GM19468 (cell line): ENCODE results near the gene GALNT13.
A peak's percentile ranks its signal among the peaks of the same experiment; 100 is the strongest.

Source experiments
- ATAC-seq: cut with Tn5 transposase; IDR thresholded peaks from one replicate; pipeline ENCODE4 v1.9.1; 2021; ENCODE audit warnings: mild to moderate bottlenecking, moderate library complexity, moderate number of reproducible peaks; ENCODE audit not compliant: unreplicated experiment; ENCODE audit errors: extremely low read depth

GALNT13 gene

DNA sequence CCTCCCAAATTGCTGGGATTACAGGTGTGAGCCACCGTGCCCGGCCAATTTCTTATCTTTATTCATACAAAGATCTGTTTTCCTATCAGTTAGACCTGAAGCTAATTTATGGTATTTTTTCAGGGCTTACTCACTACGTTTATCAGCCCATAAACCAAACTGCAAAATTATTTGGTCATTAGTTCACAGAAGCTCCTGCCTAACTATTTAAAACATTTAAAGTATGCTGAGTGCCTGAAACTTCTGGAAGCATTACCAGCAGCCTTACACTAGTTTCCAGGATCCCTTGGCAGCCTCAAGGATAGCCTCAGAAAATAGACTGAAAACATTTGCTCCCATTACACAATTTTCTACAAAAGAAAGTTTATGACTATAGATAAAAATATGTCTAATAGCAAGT lies 68.8 kb downstream of the GALNT13 start:
- ATAC-seq, result no peak

DNA sequence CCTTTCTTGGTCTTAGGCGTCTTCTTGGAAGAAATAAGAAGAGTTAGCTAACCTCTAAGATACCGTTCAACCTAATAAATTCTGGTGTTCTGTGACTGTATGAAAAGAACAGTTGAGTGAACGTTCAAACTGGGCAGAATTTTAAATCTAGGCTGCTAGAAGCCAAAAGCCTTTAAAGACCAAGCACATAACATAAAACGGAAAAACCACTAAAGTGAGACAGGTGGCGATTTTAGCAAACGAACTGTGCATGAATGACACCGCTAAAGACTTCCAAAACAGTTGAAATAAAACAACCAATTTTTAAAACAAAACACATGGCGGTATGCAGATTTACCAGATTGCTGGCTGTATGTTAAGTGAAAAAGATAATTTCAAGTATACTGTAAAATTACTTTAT lies 73.1 kb downstream of the GALNT13 start:
- no peak for ATAC-seq

DNA sequence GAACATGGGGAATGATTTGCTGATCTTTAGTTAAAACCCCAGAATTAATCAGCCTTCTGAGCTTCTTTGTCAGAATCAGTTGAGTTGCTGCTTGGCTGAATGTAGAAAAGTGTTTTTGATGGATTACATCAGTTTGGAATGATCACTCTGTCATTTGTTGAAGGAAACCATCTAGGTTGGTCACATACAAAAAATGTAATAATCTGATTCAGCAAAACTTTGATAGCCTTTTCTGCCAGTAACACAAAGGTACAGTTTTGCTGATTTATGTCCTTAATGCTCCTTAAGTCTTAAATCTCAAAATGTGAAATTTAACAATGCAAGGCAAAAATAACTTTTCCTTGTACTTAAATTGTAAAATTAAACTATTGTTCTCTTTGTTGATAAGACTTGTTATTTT lies 74.3 kb downstream of the GALNT13 start:
- ATAC-seq, result no peak

GRCh38 chr2:153953761-153954160 lies 82.0 kb downstream of the GALNT13 start:
- ATAC-seq, result no peak

DNA sequence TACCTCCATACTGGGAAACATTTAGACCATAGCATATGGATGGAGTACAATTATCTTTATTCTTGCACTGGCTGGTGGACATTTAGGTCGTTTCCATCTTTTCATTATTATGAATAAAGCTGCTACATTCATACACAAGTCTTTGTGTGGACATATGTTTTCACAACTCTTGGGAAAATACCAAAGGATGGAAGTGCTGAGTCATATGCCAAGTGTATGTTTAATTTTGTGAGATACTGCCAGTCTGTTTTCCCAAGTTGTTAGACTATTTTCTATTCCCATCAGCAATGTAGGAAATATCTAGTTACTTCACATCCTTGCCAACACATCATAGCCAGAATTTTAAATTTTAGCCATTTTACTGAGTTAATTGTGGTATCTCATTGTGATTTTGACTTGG lies 91.5 kb downstream of the GALNT13 start:
- ATAC-seq, result no peak

DNA sequence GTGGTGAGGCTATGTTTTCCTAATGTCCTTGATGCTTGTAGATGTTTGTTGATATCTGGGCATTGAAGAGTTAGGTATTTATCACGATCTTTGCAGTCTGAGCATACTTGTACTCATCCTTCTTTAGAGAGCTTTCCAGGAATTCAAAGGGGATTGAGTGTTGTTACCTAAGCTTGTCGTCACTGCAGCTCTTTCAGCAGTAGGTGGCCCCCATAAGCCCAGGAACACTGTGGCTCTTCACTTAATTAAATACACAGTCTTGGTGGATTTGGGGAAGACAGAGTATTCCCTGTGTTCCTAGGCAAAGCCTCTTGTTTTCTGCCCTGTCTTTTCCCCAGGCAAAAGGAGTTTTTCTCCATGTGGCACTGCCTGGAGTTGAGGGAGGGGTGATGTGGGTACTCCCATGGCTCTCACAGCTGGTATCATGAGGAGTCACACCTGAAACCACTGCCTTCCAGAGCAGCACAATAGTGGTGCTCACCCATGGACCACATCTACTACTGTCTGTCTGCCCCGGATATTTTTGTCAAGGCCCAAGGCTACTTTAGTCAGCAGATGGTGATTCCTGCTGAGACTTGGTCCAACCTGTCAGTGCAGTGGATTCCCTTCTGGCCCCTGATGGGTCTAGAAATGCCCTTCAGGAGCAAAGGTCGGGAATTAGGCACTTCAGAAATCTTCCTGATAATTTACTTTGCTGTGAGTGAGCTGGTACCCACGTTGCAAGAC lies 95.7 kb downstream of the GALNT13 start:
- ATAC-seq, result no peak

- no peak for ATAC-seq
Measured at GRCh38 chr2:153971250-153971649, 99.5 kb downstream of the GALNT13 start.

DNA sequence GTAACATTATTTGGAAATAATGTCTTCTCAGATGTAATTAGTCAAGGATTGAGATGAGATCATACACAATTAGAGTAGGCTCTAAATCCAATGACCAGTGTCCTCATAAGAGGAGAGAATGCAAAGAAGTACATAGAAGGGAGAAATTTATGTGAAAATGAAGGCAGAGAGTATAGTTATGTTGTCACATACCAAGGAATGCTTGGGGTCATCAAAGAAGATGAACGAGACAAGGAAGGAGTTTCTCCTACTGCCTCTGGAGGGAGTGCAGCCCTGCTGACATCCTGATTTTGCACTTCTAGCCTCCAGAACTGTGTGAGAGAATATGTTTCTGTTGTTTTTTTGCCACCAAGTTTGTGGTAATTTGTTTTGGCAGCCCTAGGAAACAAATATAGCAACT lies 100.1 kb downstream of the GALNT13 start:
- ATAC-seq, result no peak

- no peak for ATAC-seq
Measured at GRCh38 chr2:153972412-153972811, 100.7 kb downstream of the GALNT13 start.

- no peak for ATAC-seq
Measured at GRCh38 chr2:153986488-153987229, 114.9 kb downstream of the GALNT13 start.

DNA sequence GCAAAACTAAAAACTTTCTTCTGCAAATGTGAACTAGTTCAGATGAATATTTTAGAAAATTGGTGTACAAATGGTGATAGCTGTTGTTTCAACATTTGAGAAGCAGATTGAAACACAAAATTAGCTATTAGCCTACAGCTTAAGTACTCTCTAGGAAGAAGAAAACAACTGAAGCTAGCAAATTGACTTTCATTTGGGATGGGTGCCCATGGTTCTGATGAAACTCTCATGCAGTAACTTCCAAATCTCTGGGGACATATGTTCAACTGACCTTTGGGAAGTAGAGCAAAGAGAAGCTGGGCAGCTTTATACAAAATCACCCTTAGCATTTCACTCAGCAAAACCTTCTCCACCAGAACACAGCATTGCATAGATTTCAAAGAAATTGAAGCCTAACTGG lies 119.0 kb downstream of the GALNT13 start:
- no peak for ATAC-seq

DNA sequence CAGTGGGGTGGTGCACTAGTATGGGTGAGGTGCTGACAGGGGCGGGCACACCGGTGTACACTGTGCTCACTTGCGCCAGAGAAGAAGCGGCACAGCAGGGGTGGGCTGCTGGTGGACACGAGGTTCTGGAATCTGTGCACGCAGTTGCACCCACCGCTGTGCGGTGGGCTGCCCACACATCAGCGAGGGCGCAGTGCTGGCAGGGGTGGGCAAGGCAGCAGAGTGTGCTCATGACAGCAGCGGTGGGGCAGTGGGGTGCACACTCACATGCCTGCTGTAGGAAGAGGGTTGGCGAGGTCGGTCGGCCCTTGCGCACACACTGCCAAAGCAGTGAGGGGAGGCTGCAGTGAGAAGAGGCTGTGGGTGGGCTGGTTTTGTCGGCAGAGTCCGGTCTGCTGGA lies 141.8 kb downstream of the GALNT13 start:
- no peak for ATAC-seq

DNA sequence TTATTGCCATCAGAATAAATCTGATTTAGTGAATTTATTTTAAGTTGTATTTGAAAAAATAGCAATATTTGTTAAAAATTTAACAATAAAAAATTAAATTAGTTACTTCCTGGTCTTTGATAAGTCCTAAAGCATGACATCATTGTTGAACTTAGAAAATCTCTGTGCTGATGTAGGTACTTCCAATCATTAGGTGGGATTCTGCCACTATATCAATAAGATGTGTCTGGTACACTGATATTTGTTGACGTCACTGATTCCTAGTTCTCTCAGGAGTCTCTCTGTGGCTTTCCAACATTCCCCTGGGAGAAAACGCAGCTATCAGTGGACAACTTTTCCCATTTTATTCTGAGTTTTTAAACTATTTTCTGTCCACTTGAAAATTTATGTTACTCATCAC lies 143.5 kb downstream of the GALNT13 start:
- no peak for ATAC-seq

GRCh38 chr2:154029504-154029903 lies 157.8 kb downstream of the GALNT13 start:
- ATAC-seq, result no peak

DNA sequence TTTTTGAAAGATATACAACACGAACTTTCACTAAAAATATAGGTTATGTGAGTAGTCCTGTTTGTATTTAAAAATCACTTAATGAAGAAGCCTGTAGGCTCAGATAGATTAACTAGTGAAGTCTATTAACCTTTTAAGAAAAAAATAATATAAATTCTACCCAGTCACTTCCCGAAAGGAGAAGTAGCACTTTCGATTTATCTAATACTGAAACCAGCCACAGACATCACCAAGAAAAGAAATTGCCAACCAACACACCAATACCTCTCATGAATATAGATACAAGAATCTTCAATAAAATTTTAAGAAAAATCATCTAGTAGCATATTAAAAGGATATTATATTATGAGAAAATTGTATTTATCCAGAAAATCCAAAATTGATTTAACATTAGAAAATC lies 160.5 kb downstream of the GALNT13 start:
- ATAC-seq, result peak; percentile 41

GRCh38 chr2:154046493-154046892 lies 174.8 kb downstream of the GALNT13 start:
- no peak for ATAC-seq

- ATAC-seq, result no peak
Measured at GRCh38 chr2:154048905-154049304, 177.2 kb downstream of the GALNT13 start.

DNA sequence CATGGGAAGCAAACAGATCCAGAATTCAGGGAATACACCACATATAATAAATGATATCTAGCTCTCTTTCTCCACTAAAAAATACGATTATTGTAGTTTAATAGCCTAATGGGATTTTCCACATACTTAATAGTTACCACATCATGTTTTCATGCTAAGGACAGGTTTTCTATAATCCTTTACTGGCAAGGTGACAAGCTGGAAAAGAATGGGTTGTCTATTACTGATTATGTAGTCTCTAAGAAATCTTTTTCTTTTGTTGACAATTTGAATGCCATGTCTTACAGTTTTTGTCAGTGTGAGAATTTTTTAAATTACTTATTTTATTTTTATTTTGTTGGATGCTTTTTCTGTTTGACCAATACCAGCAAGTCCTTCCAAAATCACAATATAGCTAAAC lies 177.8 kb downstream of the GALNT13 start:
- no peak for ATAC-seq

DNA sequence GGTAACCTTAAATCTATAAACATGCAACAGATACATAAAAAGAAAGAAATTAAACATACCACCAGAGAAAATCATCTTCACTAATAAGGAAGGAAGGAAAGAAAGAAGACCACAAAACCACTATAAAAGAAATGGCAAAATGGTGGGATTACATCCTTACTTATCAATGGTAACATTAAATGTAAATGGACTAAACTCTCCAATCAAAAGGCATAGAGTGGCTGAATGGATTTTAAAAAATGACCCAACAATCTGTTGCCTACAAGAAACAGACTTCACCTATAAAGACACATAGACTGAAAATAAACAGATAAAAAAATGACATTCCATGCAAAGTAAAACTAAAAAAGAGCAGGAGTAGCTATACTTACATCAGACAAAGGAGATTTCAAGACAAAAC lies 195.4 kb downstream of the GALNT13 start:
- no peak for ATAC-seq

- no peak for ATAC-seq
Measured at GRCh38 chr2:154078926-154079325, 207.2 kb downstream of the GALNT13 start.

GRCh38 chr2:154092571-154092970 lies 220.8 kb downstream of the GALNT13 start:
- no peak for ATAC-seq

DNA sequence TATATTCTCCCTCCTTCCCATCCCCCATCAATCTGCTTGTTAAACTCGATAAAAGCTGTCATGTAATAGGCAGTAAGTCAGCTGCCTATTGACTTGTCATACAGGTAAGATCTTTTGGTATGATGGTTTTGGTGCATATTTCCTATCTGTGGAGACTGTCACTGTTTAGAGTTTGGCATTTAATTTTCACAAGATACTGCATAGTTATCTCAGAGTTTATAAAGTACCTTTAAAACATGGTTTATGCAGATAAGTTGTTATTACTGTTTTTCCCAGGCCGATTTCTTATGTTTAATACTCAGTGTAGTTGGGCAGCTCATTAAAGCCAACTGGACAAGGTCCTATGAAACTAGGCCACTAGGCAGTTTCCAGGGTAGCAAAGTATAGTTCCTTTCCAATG lies 222.1 kb downstream of the GALNT13 start:
- ATAC-seq, result no peak
